DMS53 (cell line): ENCODE measurements around the gene UBR3.
A peak's percentile ranks its signal among the peaks of the same experiment; 100 is the strongest.
"Not testable (repeated sequence)": the region's sequence is repeated elsewhere in the genome, so short reads cannot be mapped to it uniquely, and the experiment has no call there.

Experiments
- DNase-seq: peaks from one replicate; lab custom pipeline; 2025; lab: John Stamatoyannopoulos, UW

The UBR3 gene

GRCh38 chr2:169822785-169823392 lies 4.4 kb upstream of the UBR3 start:
- DNase-seq, result no peak

- DNase-seq, result no peak
Observed at GRCh38 chr2:169823996-169824372, 3.3 kb upstream of the UBR3 start.

GRCh38 chr2:169824373-169825333 lies 2.6 kb upstream of the UBR3 start, which contains the start of gene METTL5:
METTL5 (minus strand) TSS chr2:169824905; CDS start chr2:169824597, 308 bp downstream.
- DNase-seq, result peak; percentile 96

- peak; percentile 67 for DNase-seq
Observed at GRCh38 chr2:169828141-169828811, 1.0 kb downstream of the UBR3 start.

GRCh38 chr2:169834401-169834800 lies 7.1 kb downstream of the UBR3 start:
- DNase-seq, result no peak

- no peak for DNase-seq
Observed at GRCh38 chr2:169838743-169839489, 11.7 kb downstream of the UBR3 start.

- no peak for DNase-seq
Observed at GRCh38 chr2:169839954-169840746, 12.9 kb downstream of the UBR3 start.

GRCh38 chr2:169840747-169841142 lies 13.5 kb downstream of the UBR3 start:
- no peak for DNase-seq

- not testable (repeated sequence) for DNase-seq
Observed at GRCh38 chr2:169841625-169842024, 14.4 kb downstream of the UBR3 start.

GRCh38 chr2:169845016-169845415 lies 17.8 kb downstream of the UBR3 start:
- DNase-seq, result no peak

GRCh38 chr2:169848959-169849693 lies 21.9 kb downstream of the UBR3 start:
- peak; percentile 81 for DNase-seq

- peak; percentile 59 for DNase-seq
Observed at GRCh38 chr2:169849710-169850109, 22.5 kb downstream of the UBR3 start.

GRCh38 chr2:169853041-169853668 lies 25.9 kb downstream of the UBR3 start:
- DNase-seq, result no peak

GRCh38 chr2:169855281-169856258 lies 28.3 kb downstream of the UBR3 start:
- DNase-seq, result not testable (repeated sequence)

GRCh38 chr2:169859423-169859822 lies 32.2 kb downstream of the UBR3 start:
- no peak for DNase-seq

GRCh38 chr2:169860149-169860548 lies 32.9 kb downstream of the UBR3 start:
- no peak for DNase-seq

- no peak for DNase-seq
Observed at GRCh38 chr2:169862816-169863215, 35.6 kb downstream of the UBR3 start.

GRCh38 chr2:169865492-169865891 lies 38.2 kb downstream of the UBR3 start:
- DNase-seq, result no peak

GRCh38 chr2:169866230-169866629 lies 39.0 kb downstream of the UBR3 start:
- DNase-seq, result not testable (repeated sequence)
